Tibial artery (tissue), 4 donors: ENCODE data around the gene TMEM182.
A peak's percentile ranks its signal among the peaks of the same experiment; 100 is the strongest.

Experiments
- DNase-seq, 2 donors: peaks; one replicate each; pipeline ENCODE4 v3.0.0-alpha.2; 2019
- H3K27ac ChIP-seq, 2 donors: fragments of 200-600 bp; sonication (generic) in 1 of 2; 1 replicate in 1 of 2; 2 replicates in 1 of 2; pipeline ENCODE4 v1.5.1; 2018 to 2019; ENCODE audit warnings: mild to moderate bottlenecking in 1 of 2
- H3K27me3 ChIP-seq, 2 donors: fragments of 200-600 bp; sonication (generic) in 1 of 2; one replicate each; pipeline versions ENCODE4 v1.5.1 to v1.6.0; 2016 to 2019
- H3K36me3 ChIP-seq, 3 donors: fragments of 200-600 bp; sonication (generic) in 2 of 3; one replicate each; pipeline ENCODE4 v1.5.1; 2016 to 2019; ENCODE audit warnings: mild to moderate bottlenecking in 2 of 3
- H3K4me1 ChIP-seq, 4 donors: fragments of 200-600 bp; sonication (generic) in 2 of 4; 1 replicate in 3 of 4; 2 replicates in 1 of 4; pipeline ENCODE4 v1.5.1; 2016 to 2019
- H3K4me3 ChIP-seq, 2 donors: fragments of 200-600 bp; sonication (generic) in 1 of 2; 1 replicate in 1 of 2; 2 replicates in 1 of 2; pipeline ENCODE4 v1.5.1; 2018 to 2019; ENCODE audit warnings: mild to moderate bottlenecking in 2 of 2
- H3K9me3 ChIP-seq, 3 donors: fragments of 200-600 bp; sonication (generic) in 1 of 3; one replicate each; pipeline ENCODE4 v1.5.1; 2016 to 2019
- intact Hi-C: fragments of 100-400 bp; cut with DNase I; formaldehyde crosslinking; loops from one replicate; pipeline ENCODE4 v1.15.0; 2023; ENCODE audit warnings: low total_unique reads
- TF ChIP-seq, protein P1 (sequence below), 2 experiments: fragments of 200-600 bp in 1 of 2; fragments of 450-650 bp in 1 of 2; IDR thresholded peaks; one replicate each; pipeline ENCODE4 v1.5.1; 2017 to 2019; ENCODE audit warnings: antibody characterized with exemption in 2 of 2, mild to moderate bottlenecking in 1 of 2, moderate library complexity in 1 of 2

TMEM182 gene

DNA sequence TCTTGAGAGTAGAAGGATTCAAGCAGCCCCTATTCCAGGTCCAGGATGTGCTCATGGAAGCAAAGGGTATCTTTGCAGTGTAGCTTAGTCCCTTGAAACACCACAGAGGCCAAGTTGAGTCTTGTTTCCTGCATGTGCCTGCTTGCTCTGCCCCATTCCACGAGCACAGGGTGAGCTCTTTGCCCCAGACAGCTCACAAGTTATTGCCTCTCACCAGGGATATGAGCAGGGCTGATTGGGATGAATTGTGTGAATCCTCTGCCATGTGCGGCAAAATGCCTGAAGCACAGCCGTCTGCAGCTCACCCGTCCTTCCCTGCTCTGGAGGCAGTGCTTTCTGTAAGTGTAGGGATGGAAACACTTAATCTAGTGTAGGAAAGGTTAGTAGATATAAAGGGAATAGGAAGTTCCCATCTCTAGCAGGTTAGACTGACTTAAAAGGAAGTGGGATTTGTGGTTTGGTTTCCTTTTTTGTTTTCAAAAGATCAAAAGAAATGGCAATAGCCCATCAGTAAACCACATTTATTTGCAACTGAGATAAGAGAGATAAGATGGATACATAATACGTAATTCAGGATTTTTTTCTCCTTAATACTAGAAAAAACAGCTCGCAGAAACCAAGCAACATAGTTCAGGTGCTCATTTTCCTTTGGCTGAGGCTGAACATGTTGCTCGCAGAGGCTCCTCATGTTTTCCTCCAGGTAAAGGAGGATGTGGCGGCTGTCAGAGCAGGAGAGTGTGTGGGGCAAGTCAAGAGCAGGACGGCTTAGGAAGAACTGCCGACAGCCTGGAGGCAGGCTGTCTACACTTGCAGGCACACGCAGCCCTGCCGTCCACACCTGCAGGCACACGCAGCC, 41.4 kb downstream of the TMEM182 start:
- Histone ChIP-seq H3K4me1 (no peaks in the 10 kb centered on the region), H3K36me3 (peaks cover 0 to 29% (median 10%) of the 10 kb centered on the region in 3 donors), H3K27me3 (no peaks in the 10 kb centered on the region), H3K4me3 (no peak overlapping the region), H3K27ac (no peak overlapping the region), H3K9me3 (peaks cover 0 to 24% (median 14%) of the 10 kb centered on the region in 3 donors)
- TF ChIP-seq, protein P1, sequence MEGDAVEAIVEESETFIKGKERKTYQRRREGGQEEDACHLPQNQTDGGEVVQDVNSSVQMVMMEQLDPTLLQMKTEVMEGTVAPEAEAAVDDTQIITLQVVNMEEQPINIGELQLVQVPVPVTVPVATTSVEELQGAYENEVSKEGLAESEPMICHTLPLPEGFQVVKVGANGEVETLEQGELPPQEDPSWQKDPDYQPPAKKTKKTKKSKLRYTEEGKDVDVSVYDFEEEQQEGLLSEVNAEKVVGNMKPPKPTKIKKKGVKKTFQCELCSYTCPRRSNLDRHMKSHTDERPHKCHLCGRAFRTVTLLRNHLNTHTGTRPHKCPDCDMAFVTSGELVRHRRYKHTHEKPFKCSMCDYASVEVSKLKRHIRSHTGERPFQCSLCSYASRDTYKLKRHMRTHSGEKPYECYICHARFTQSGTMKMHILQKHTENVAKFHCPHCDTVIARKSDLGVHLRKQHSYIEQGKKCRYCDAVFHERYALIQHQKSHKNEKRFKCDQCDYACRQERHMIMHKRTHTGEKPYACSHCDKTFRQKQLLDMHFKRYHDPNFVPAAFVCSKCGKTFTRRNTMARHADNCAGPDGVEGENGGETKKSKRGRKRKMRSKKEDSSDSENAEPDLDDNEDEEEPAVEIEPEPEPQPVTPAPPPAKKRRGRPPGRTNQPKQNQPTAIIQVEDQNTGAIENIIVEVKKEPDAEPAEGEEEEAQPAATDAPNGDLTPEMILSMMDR (IDR thresholded peaks at IDR 0.05) = no peak
- intact Hi-C loops = loop anchor here (5.0 kb wide), 1 partner anchor 51 kb away; no protein-coding TSS in a partner anchor
- no peak for DNase-seq

DNA sequence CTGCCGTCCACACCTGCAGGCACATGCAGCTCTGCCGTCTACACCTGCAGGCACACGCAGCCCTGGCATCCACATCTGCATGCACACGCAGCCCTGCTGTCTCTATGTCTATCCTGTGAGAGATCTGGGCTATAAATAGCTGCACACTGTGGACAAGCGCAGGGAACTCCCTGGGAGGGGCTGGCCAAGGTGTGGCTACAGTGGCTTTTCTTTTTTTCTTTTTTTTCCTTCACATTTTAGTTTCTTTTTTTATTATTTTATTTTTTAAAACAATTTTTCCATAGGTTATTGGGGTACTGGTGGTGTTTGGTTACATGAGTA, 42.0 kb downstream of the TMEM182 start:
- Histone ChIP-seq H3K27me3 (no peaks in the 10 kb centered on the region), H3K4me3 (no peak overlapping the region), H3K4me1 (no peaks in the 10 kb centered on the region), H3K36me3 (peaks cover 0 to 24% (median 10%) of the 10 kb centered on the region in 3 donors), H3K9me3 (peaks cover 0 to 24% (median 14%) of the 10 kb centered on the region in 3 donors), H3K27ac (no peak overlapping the region)
- no peak for DNase-seq
- intact Hi-C loops = loop anchor here (5.0 kb wide), 1 partner anchor 52 kb away; no protein-coding TSS in a partner anchor
- TF ChIP-seq, protein P1 (IDR thresholded peaks at IDR 0.05) = no peak

DNA sequence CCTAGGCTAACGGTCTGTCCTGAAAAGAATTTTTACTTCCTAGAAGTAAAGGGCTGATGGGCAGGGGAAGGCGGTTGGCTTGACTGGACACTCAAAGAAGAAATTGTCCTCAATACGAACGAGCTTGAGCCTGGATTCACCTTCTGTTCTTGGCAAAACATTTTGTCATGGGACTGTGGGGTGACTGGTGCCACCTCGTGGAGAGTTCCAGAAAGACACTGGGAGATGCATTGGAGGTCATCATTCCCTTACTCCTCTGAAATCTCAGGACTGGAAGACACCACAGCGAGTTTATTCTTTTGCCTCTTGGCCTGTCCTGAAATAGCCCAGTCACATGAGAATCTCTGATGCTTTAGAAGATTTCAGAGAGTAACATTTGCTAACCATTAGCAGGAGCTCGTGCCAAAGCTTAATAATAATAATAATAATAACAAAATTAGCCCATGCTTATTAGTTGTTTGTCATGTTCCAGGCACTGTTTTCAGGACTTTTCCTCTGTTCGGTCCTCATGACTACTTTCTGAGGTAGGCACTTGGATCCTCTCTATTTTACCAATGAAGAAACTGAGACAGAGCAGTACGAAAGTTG, 44.5 kb downstream of the TMEM182 start:
- peak; percentile 72 to 74 for DNase-seq
- no peaks in the 10 kb centered on the region for H3K27me3 ChIP-seq
- TF ChIP-seq, protein P1 (IDR thresholded peaks at IDR 0.05) = peak; percentile 70 to 77
- no peak overlapping the region for H3K27ac ChIP-seq
- H3K36me3 ChIP-seq = peaks cover 0 to 9% (median 0%) of the 10 kb centered on the region in 3 donors
- H3K4me1 ChIP-seq = no peaks in the 10 kb centered on the region
- intact Hi-C loops = no loop called here
- peaks cover 0 to 9% (median 8%) of the 10 kb centered on the region in 3 donors for H3K9me3 ChIP-seq
- H3K4me3 ChIP-seq = no peak overlapping the region

DNA sequence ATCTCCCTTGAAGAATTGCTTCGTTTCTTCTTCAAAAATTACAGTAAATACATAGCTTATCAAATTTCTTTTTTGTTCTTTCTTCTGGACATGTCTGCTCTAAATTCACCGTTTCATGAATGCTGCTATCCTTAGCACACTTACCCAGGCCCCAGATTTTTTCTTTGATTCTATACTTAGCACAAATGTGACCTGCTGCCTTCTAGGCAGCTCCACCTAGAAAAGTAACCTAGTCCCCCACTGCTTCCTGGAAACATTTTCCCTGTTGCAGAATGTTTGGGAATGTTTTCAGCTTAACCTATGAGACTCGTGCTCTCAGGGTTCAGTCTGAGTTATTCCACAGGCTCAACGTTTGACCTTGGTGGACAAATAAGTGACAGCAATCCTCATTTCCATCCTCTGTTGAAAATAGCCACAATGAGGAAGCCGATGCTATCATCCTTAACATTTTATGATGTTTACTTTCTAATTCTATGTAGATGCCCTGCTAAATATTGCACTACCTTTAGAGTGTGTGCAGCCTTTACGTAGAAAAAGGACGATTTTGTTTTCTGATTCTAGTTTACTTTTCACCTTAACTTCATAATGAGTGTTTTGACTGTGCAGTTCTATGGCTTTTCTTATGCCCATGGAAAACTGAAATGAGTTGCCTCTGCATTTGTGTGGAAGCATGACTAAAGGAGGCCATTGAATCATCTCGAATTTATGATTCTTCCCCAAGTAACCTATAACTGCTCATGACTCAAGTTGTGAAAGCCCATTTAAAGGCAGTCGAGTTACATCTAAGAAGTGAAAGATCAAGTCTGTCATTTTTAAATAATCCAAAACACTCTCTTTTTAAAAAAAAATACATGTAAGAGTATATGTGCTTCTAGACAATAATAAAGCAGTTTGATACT, 47.7 kb downstream of the TMEM182 start:
- H3K4me3 ChIP-seq = no peak overlapping the region
- H3K27ac ChIP-seq = no peak overlapping the region
- H3K36me3 ChIP-seq = no peaks in the 10 kb centered on the region
- H3K27me3 ChIP-seq = no peaks in the 10 kb centered on the region
- no peaks in the 10 kb centered on the region for H3K4me1 ChIP-seq
- no peaks in the 10 kb centered on the region for H3K9me3 ChIP-seq
- no peak for DNase-seq
- TF ChIP-seq, protein P1 (IDR thresholded peaks at IDR 0.05) = no peak
- intact Hi-C loops = no loop called here

DNA sequence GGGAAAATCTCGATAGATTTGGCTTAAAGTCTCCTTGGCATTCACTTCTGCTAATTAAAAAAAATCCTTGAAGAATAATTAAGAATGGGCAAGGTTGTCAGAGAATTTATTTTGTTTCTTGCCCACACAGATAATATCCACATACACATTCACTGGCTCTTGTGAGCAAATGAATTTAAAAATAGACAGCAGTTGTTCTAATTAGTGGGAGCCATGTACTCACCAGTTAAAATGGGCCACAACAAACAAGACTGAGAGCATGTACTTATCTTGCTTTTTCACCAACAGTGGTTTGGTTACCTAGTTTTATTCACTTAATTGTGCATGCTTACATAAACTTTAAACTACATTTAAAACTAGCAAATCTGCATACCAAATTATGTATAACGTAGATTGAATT, 53.5 kb downstream of the TMEM182 start:
- Histone ChIP-seq H3K4me1 (no peaks in the 10 kb centered on the region), H3K4me3 (no peak overlapping the region), H3K36me3 (no peaks in the 10 kb centered on the region), H3K9me3 (no peaks in the 10 kb centered on the region), H3K27ac (no peak overlapping the region), H3K27me3 (no peaks in the 10 kb centered on the region)
- intact Hi-C loops = no loop called here
- TF ChIP-seq, protein P1 (IDR thresholded peaks at IDR 0.05) = no peak
- no peak for DNase-seq
